ENCODE measurements around the gene TMEM255B.
"Not testable (repeated sequence)": the region's sequence is repeated elsewhere in the genome, so short reads cannot be mapped to it uniquely, and the experiment has no call there.

The TMEM255B gene

DNA sequence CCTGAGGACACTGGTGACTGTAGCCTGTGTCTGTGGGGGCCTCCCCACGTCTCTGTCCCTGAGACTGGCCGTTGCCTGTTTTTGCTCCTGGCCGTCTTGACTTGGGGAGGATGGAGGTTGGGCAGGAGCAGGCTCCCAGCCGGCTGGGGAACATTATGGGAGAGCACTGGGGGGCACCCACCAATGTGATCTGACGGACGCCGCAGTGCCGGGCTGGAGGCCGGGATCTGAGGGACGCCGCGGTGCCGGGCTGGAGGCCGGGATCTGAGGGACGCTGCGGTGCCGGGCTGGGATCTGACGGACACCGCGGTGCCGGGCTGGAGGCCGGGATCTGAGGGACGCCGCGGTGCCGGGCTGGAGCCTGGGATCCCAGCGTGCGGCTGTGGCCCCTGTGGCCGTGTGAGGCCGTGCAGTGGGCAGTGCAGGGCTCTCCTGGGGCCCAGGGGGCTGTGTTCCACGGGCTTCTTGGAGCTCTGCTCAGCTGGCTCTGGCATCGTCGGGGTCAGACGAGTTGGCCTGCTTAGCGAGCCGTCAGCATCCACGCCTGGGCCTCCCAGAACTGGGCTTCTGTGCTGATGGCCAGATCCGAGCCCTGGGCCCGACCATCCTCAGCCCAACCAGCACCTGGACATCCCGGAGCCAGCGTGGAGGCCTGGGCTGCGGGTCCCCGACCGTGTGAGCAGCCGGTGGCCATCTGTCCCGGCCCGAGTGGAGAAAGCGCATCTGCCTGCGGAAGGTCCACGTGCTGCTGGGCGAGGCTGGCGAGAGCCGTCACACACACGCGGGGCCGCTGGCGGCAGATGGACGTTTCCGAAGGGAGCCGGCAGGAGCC is 59.0 kb downstream of the TMEM255B start:
- no peak for DNase-seq (ENCODE audit: low read depth in 2 of 2)

DNA sequence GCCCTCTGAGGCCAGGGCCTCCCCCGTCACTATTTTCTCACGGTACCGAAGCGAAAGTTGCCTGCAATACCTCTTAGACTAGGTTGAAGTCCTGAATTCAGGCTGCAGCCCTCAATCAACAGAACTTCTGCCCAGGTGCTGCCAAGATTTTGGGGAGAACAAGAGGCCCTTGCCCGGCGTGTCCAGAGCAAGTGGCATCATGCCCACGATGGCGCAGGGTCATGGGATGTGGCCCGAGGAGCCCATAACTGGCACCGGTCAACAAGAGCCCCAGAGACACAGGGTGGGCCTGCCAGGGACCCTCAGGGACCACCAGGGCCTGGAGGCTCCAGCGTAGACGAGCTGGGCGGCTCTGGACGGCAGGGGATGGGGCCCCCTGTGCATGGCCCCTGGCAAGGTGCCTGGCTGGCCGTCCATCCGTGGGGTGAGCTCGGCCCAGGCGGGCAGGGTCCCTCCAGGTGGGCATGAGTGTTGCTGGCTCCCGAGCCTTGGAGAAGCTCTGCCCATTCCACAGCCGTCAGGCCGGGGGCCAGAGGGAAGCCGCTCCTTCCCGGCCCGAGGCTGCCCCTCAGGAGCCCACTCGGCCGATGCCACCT is 59.8 kb downstream of the TMEM255B start:
- DNase-seq (ENCODE audit: low read depth in 2 of 2) = no peak

- DNase-seq (ENCODE audit: low read depth in 2 of 2) = no peak
Observed at GRCh38 chr13:113819341-113819730, 60.3 kb downstream of the TMEM255B start.

GRCh38 chr13:113819731-113820715 is 61.0 kb downstream of the TMEM255B start:
- no peak for DNase-seq (ENCODE audit: low read depth in 2 of 2)

- no peak for DNase-seq (ENCODE audit: low read depth in 2 of 2)
Observed at GRCh38 chr13:113820813-113821651, 62.0 kb downstream of the TMEM255B start.

DNA sequence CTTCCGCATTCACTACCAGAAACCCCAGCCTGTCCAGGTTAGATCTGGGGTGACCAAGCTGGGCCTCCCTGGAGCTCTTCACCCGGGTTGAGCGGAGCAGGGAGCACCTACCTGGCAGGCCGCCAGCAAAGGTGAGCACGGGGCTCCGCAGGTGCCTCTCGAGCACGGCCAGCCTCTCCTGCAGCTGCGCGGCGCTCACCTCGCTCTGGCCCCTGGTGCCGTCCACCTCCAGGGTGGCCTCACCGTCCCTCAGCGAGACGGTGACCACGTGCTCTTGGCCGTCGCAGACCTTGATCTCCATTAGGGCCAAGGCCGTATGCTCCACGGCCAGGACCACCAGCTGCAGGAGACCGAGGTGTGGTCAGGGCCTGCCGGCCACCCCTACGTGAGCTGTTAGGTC is 62.8 kb downstream of the TMEM255B start:
- DNase-seq (ENCODE audit: low read depth in 2 of 2) = no peak

GRCh38 chr13:113822266-113822665 is 63.2 kb downstream of the TMEM255B start:
- no peak for DNase-seq (ENCODE audit: low read depth in 2 of 2)

- DNase-seq (ENCODE audit: low read depth in 2 of 2) = no peak
Observed at GRCh38 chr13:113822956-113823744, 64.1 kb downstream of the TMEM255B start.

GRCh38 chr13:113823771-113824170 is 64.7 kb downstream of the TMEM255B start:
- DNase-seq (ENCODE audit: low read depth in 2 of 2) = no peak

- DNase-seq (ENCODE audit: low read depth in 2 of 2) = no peak
Observed at GRCh38 chr13:113825841-113826240, 66.8 kb downstream of the TMEM255B start.

DNA sequence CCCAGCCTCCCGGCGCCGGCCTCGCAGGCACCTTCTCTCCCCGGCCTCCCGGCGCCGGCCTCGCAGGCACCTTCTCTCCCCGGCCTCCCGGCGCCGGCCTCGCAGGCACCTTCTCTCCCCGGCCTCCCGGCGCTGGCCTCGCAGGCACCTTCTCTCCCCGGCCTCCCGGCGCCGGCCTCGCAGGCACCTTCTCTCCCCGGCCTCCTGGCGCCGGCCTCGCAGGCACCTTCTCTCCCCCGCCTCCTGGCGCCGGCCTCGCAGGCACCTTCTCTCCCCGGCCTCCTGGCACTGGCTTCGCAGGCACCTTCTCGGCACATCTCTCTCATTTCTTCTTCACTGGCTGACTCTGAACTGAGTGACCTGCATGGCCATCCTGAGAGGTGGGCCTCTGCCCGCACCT is 67.4 kb downstream of the TMEM255B start:
- DNase-seq (ENCODE audit: low read depth in 2 of 2) = not testable (repeated sequence)

- no peak for DNase-seq (ENCODE audit: low read depth in 2 of 2)
Observed at GRCh38 chr13:113827021-113827420, 68.0 kb downstream of the TMEM255B start.

DNA sequence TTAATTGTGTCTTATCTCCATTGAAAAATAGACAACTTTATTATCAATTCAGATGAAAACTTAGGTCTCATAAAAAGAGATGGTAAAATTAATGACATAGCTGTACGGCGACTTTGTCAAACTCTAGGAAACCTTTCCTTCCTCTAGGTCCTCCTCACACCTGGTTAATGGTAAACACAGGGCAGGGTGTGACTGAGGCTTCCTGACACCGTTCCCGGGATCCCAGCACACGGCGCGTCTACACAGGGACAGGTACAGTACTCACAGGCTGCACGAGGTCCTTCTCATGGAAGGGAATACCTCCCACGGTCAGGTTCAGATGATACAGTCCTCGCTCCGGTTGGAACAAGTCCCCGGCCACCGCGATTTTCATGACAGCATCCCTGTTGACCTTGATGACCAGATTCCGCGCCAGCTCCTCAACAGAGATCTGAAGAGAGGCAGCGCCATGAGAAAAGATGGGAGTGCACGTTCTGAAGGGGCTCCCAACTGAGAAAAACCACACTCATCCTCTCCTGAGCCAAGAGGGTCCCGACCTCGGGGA is 69.3 kb downstream of the TMEM255B start:
- no peak for DNase-seq (ENCODE audit: low read depth in 2 of 2)

DNA sequence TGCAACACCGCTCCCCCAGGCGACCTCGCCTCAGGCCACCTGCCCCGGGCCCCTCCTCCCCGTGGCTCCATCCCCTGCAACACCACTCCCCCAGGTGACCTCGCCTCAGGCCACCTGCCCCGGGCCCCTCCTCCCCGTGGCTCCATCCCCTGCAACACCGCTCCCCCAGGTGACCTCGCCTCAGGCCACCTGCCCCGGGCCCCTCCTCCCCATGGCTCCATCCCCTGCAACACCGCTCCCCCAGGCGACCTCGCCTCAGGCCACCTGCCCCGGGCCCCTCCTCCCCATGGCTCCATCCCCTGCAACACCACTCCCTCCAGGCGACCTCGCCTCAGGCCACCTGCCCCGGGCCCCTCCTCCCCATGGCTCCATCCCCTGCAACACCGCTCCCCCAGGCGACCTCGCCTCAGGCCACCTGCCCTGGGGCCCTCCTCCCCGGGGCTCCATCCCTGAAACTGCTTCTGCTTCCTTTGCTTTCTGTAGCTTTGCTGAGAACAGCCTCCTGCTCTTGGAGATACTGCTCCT is 71.5 kb downstream of the TMEM255B start:
- not testable (repeated sequence) for DNase-seq (ENCODE audit: low read depth in 2 of 2)

DNA sequence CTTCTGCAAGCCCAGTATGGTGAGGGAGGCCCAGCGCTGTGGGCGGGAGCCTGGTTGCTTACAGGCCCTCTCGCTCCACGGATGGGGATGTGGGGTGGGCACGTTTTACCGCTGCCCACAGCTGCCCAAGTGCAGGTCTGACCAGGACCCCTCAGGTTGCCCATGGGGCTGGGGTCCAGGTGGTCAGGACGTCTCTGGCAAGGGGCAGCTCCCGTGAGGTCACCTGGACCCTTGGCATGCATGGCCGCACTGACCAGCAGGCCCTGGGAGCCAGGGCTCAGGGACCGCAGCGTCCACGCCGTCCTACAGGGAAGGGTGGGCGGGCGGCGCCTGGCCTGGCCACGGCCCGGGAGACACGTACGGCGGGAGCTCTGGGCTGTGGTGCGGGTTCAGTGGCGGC is 72.0 kb downstream of the TMEM255B start:
- DNase-seq (ENCODE audit: low read depth in 2 of 2) = no peak

- DNase-seq (ENCODE audit: low read depth in 2 of 2) = no peak
Observed at GRCh38 chr13:113832205-113832604, 73.2 kb downstream of the TMEM255B start.

GRCh38 chr13:113832631-113833030 is 73.6 kb downstream of the TMEM255B start:
- no peak for DNase-seq (ENCODE audit: low read depth in 2 of 2)

DNA sequence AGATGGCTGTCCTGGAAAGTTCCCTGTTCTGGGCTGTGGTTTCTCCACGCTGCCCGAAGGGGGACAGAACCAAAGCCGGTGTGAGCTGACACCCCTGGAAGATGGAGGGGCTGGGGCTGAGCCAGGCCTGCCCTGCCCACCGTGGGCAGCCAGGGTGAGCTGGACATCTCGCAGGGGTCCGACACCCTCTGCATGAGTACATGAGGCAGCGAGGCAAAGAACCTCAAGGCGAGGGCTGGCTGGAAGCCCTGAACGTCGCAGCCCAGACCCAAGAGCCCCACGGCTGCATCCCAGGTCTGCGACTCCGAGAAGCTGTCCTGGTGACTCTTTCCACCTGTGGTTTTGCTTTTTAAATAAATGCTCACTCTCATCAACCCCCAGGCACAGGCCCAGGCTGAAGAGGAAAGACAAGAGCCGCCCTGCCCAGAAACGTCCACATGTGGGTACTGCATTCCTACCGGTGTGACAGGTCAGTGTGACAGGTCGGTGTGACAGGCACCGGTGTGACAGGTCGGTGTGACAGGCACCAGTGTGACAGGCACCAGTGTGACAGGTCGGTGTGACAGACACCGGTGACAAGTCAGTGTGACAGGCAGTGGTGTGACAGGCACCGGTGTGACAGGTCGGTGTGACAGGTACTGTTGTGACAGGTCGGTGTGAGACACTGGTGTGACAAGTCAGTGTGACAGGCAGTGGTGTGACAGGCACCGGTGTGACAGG is 74.2 kb downstream of the TMEM255B start:
- DNase-seq (ENCODE audit: low read depth in 2 of 2) = no peak

DNA sequence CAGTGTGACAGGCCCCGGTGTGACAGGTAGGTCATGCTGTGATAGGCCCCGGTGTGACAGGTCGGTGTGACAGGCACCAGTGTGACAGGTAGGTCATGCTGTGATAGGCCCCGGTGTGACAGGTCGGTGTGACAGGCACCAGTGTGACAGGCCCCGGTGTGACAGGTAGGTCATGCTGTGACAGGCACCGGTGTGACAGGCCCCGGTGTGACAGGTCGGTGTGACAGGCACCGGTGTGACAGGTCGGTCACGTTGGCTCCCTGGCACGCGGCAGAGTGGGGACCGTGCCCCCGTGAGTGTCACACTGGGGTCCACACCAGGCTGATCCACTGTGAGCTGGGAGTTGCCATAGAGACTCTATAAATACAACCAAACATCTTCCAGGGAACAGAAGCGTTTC is 75.0 kb downstream of the TMEM255B start:
- DNase-seq (ENCODE audit: low read depth in 2 of 2) = not testable (repeated sequence)

Measured in stimulated activated CD8-positive, alpha-beta memory T cell treated with anti-CD3 and anti-CD28 coated beads, Interleukin-7, amount 100 ng/mL, for 1 hour (primary cell).